ENCODE data around the gene TRABD2B.

The TRABD2B gene

GRCh38 chr1:47912756-47913155 is 84.4 kb downstream of the TRABD2B start:
- DNase-seq: no peak

GRCh38 chr1:47911892-47912291 is 85.3 kb downstream of the TRABD2B start:
- DNase-seq: no peak

- no peak for DNase-seq
Measured at GRCh38 chr1:47911424-47911823, 85.8 kb downstream of the TRABD2B start.

- DNase-seq: no peak
Measured at GRCh38 chr1:47908258-47908657, 88.9 kb downstream of the TRABD2B start.

GRCh38 chr1:47907177-47907528 is 90.0 kb downstream of the TRABD2B start:
- no peak for DNase-seq

- peak in 3 of 58 donors; percentile 2 to 7 (median 3) for DNase-seq
Measured at GRCh38 chr1:47906527-47907176, 90.5 kb downstream of the TRABD2B start.

- no peak for DNase-seq
Measured at GRCh38 chr1:47906009-47906432, 91.2 kb downstream of the TRABD2B start.

- no peak for DNase-seq
Measured at GRCh38 chr1:47903723-47904122, 93.5 kb downstream of the TRABD2B start.

GRCh38 chr1:47901001-47901575 is 96.1 kb downstream of the TRABD2B start:
- no peak for DNase-seq

GRCh38 chr1:47898133-47898845 is 98.9 kb downstream of the TRABD2B start:
- DNase-seq: no peak

GRCh38 chr1:47895279-47896125 is 101.7 kb downstream of the TRABD2B start:
- no peak for DNase-seq

GRCh38 chr1:47894410-47895278 is 102.5 kb downstream of the TRABD2B start:
- DNase-seq: no peak

- no peak for DNase-seq
Measured at GRCh38 chr1:47893412-47893811, 103.8 kb downstream of the TRABD2B start.

GRCh38 chr1:47890779-47891178 is 106.4 kb downstream of the TRABD2B start:
- no peak for DNase-seq

- DNase-seq: no peak
Measured at GRCh38 chr1:47888294-47888629, 108.9 kb downstream of the TRABD2B start.

- DNase-seq: no peak
Measured at GRCh38 chr1:47887475-47888293, 109.5 kb downstream of the TRABD2B start.

GRCh38 chr1:47887060-47887459 is 110.1 kb downstream of the TRABD2B start:
- no peak for DNase-seq

- DNase-seq: no peak
Measured at GRCh38 chr1:47886141-47886540, 111.0 kb downstream of the TRABD2B start.

GRCh38 chr1:47885062-47885830 is 111.9 kb downstream of the TRABD2B start:
- DNase-seq: no peak

Data from anterior cingulate cortex (tissue), 58 donors.